SKM-1 (cell line): ENCODE results near the gene MYBPC1.

Source experiments
- DNase-seq: peaks from one replicate; lab custom pipeline; 2025; ENCODE audit not compliant: unreplicated experiment; lab: John Stamatoyannopoulos, UW

The MYBPC1 gene

GRCh38 chr12:101599771-101600484 is 5.2 kb downstream of the MYBPC1 start:
- DNase-seq: no peak

- no peak for DNase-seq
Measured at GRCh38 chr12:101604132-101604531, 9.4 kb downstream of the MYBPC1 start.

DNA sequence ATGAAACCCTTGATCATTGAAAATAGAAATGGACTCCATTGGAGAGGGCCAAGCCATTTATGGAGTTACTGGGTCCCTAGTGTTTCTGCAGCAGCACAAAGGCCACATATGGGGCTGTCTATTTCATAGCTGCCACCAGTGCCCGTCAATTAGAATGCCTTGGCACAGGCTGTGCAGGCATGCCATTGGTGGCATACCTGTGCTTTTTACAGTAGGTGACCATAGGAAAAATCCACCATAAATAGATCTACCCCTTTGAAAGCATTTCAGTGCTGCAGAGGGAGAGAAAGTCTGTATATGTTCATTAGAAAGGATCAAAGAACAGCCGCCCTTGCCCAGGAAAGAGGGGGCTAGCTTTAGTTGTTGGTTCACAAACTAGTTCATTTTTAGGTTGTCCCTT is 13.1 kb downstream of the MYBPC1 start:
- no peak for DNase-seq

- no peak for DNase-seq
Measured at GRCh38 chr12:101608301-101609133, 13.7 kb downstream of the MYBPC1 start.

DNA sequence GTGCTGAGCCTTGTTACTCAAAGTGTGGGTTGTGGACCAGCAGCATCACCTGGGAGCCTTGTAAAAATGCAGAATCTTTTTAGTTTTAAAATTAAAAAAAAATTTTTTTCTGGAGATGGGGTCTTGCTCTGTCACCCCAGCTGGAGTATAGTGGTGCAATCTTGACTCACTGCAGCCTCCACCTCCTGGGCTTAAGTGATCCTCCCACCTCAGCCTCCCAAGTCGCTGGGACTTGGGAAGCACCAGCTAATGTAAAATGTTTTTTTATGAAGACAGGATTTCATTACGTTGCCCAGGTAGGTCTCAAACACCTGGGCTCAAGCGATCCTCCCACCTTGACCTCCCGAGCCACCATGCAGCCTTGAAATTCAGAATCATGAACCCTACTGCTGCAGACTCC is 14.4 kb downstream of the MYBPC1 start:
- no peak for DNase-seq

DNA sequence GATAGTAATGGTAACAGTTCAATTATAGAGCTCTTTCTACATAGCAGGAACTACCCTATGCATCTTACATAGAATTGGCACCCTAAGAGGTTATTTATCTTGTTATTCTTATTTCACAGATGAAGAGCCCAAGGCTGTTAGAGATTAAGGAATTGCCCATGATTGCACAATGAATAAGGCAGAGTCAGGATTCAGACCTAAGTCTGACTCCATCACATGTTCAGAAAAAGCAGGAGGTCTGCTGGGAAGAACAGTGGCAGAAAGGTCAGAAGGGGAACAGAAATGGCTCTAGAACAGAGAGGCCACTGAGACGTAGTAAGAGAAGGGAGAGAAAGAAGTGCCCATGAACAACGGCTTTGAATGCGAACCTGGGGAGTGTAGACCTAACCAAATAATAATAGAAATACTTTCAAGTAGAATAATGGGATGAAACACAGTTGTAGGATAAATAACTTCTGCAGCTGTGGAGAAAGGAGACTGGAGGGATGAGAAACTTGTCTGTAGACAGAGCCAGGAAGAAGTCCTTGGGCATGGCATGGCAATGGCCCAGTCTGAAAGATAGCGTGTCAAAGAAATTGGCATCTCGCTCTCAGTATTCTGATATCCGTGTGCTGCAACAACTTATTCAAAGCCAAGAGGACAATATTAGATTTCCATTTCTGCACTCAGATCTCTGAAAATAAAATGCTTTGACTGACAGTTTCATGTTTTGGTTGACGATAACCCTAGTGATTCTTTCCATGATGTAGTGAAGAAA is 17.6 kb downstream of the MYBPC1 start:
- DNase-seq: no peak

GRCh38 chr12:101616027-101616494 is 21.3 kb downstream of the MYBPC1 start:
- no peak for DNase-seq

- no peak for DNase-seq
Measured at GRCh38 chr12:101619026-101619786, 24.4 kb downstream of the MYBPC1 start.

DNA sequence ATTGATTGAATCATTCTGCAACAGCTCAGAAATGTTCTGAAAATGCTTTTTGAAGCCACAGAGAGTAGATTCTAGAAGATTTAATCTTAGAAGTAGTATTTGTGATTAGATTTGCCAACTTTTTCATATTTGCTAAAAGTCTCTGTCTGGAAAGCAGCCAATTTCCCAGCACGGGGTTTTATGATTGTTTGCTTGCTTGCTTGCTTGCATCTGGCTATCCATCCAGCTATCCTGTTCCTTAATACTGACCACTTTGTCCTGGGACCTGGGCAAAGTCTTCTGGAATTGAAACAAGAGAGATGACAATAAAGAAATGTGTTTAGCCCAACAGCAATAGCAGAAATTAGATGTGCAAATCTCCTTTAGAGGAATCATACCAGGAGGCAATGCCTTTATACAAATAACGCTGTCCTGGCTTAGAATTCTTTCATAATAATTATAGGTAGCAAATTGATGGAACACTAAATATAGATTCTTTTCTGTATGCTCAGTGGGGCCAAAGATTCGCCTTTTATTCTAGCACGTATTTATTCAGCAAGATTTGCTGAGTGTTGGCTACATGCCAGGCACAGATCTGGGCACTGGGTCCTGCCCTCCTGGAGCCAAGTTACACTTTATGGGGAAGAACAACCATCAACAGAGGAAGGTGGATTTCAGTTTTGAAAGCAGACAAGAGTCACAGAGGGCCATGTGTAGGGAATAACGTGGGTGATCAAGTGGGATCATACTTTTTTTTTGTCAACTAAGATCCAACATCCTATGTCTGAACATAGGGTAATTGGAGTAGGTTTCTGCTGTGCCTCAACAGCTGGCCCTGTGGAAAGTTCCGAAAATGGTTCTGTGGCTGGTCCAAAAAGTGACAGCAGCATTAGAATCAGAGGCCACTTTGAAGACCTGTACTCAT is 25.3 kb downstream of the MYBPC1 start:
- no peak for DNase-seq

DNA sequence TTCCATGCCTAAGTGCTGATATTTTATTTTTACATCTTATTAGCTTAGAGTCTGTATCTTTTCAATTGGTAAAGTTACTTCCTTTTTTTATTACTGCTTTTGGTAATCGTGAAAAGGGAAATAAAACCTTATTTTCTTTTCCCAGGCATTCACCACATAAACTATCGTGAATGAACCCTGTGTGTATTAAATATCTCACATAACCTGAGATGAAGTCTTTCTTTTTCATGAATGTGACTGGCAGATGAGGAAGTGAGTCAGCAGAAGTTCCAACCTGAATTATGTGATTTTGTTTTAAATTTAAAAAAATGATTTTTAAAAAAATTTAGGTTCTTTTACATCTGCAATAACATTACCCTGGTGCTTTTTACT is 26.0 kb downstream of the MYBPC1 start:
- no peak for DNase-seq

- no peak for DNase-seq
Measured at GRCh38 chr12:101628676-101629075, 33.9 kb downstream of the MYBPC1 start.

DNA sequence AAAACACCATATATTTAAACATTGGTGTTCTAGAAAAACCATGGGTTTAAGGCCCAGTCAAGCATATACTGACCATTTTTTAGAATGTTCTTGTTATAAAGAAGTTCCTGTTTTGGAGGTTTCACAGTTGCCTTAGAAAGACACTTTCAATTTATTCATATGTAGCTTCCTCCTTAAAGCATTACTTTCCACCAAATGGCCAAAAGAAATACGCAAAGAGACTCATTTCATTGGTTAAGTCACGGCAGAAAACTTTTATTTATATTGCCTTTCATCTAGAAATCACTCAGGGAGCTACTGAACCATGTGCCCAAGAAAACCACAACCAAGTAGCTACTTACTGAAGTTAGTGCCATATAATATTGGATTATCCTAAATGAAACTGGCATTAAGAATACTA is 40.0 kb downstream of the MYBPC1 start:
- no peak for DNase-seq

- DNase-seq: no peak
Measured at GRCh38 chr12:101637936-101638335, 43.2 kb downstream of the MYBPC1 start.

DNA sequence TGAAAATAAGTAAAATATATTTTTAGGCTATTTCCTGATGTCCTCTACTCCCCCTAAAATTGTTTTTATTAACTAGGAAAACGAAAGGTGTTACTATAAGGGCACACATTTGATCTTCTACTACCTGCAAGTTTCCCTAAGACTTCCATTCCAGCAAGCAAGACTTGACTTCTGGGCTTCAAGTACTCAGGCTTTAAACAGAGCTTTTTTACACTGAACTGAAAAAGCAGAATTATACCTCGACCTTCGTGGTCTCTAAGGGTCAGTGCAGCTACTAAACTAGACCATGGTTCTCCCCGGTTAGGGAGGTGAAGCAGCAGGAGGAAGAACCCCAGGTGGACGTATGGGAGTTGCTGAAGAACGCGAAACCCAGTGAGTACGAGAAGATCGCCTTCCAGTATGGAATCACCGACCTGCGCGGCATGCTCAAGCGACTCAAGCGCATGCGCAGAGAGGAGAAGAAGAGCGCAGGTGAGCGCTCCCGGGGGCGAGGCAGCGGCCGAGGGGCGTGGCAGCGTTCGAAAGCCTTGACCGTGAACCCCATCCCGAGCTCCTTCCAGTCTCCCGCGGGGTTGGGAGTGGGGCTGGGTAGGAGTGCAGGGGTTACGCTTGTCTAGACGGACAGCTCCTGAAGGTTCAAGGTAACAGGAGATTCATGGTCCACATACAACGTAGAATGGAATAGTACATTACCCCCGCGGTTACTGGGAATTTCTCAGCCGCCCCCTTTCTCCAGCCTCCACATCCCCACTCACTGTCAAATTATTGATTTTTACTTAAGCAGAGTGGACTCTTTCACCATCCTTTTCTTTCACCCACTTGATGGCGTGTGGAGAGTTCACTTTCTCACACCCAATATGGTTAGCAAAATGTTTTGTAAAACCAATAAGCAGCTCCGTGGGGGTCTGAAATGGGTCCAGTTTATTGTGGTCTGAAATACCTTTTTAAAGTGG is 47.6 kb downstream of the MYBPC1 start:
- DNase-seq: no peak

- DNase-seq: no peak
Measured at GRCh38 chr12:101647711-101648110, 52.9 kb downstream of the MYBPC1 start.

- no peak for DNase-seq
Measured at GRCh38 chr12:101648195-101648594, 53.4 kb downstream of the MYBPC1 start.

DNA sequence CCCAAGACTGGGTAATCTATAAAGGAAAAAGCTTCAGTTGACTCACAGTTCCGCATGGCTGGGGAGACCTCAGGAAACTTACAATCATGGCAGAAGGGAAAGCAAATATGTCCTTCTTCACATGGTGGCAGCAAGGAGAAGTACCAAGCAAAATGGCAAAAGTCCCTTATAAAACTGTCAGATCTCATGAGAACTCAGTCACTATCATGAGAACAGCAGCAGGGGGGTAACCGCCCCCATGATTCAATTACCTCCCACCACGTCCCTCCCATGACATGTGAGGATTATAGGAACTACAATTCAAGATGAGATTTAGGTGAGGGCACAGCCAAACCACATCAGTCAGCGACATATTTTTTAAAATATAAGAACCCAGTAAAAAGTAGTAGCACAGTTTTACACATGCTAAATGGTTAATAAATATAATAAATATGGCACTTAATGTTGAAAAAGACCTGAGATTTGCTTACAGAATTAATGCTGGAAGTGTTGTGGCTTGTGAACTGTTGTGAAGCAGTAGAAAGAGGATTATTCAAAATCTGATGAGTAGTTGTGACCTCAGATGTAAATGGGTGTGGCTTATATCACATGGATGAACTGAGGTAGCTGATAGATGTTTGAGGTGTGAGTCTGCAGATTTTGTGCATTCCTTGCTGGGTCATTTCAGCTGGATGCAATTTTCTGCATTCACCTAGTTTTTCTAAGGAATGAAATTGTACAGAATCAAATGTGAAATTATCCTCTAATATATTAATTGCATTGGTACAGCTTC is 55.8 kb downstream of the MYBPC1 start:
- DNase-seq: no peak

DNA sequence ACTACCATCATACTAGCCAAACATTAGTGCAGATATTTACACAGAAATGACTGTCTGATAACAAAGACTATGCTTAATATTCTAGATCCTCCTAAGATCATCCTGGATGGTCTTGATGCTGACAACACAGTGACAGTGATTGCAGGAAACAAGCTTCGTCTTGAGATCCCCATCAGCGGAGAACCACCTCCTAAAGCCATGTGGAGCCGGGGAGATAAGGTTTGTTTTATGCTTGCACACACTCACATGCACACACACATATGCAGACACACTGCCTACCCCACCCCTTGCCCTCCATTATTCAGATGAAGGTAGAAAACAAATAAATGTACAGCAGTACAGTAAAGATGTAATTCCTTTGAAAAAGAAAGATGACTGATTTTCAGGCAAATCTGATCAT is 58.3 kb downstream of the MYBPC1 start:
- DNase-seq: no peak
